NCI-H69 (cell line): ENCODE results near the gene GDAP1L1.

Experiments used
- DNase-seq: peaks from one replicate; lab custom pipeline; 2025; lab: John Stamatoyannopoulos, UW

Gene GDAP1L1

DNA sequence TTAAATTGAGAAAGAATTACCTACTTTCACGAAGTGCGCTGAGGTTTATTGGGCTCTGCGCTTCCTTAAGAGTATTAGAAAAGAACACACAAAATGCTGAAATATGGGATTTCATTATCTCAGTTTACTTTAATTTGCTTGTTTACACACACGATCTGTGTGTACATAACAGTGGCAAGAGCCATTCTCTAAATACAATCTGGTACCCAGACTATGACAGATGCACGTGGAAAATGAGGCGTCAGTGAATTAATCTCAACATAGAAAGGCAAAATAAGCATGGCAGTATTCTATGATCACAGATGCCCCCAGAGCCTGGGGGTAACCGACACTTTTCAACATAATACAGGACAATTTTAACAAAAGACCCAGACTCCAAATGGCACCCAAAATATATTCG lies 55.6 kb downstream of the GDAP1L1 start:
- DNase-seq = no peak

DNA sequence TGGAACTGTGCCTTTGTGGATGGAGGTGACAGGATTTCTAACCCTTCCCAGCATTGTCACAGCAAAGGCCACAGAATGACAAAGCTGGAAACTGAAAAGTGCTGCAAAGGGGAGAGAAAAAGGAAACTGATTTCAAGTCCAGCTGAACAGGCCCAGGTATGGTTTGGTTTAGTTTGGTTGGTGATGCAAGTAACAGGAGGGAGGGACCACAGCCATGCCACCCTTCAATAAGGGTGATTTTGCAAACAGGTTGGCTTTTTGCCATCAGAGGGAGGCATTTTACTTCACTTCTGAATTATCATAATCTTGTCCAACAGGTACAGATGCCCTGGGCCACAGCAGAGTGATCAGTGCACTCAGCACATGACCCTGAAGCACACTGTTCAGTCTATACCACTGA lies 57.3 kb downstream of the GDAP1L1 start:
- DNase-seq = no peak

DNA sequence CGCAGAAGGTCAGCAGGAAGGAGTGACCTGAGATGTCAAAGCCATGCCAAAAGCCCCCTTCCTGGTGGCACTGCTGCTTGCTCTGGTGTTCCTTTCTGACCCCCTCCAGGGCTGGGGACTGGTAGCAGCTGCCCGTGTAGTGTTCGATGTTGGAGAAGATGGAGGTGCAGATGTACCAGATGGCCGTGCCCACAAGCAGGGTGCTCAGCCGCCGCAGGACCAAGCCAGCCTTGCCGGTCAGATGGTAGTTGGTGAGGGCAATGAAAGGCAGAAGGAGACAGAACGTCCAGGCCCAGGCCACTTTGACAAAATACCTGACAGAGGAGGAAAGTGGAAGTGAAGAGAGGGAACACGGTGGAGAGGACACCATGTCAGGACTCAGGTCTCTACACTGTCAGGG lies 59.8 kb downstream of the GDAP1L1 start:
- no peak for DNase-seq

DNA sequence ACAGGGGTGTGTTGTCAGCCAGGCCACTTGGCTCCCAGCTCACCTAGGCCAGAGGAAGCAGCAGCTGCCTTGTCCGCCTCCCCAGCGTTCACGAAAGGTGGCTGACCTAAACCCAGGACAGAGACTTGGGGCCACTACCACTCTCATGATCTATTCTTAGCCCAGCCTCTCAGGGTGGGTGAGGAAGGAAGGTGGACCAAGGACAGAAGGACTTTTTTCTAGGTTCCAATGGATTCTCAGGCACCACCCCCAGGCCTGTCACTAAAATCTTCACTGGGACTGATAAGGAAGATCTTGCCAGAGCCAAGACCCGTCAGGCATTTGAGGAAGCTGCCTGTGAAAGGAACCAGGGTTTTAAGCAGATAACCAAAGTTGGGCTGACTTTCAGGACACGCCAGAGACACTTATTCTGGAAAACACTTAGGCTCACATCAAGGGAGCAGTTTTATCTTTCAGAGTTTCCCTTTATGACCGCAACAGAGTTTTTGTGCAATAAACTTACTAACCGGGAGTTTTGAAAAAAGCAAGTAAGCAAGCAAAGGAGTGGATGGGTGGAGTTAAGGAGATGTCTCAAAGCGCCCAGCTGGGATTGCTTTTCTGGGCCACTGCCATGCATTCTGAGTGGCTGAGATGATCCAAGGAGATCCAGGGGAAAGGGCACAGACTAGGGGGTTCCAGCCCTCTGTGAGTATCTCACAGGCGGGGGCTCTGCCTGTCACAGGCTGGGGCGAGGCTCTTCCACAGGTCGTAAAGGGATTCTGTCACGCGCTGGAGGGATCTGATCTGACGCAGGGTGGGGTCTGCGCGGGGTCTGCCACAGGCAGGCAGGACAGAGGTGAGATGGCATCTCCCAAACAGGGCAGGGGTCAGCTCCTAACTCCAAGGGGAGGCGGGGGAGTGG lies 62.9 kb downstream of the GDAP1L1 start:
- no peak for DNase-seq

- DNase-seq = peak; percentile 91
Measured at GRCh38 chr20:44310664-44311639, 63.8 kb downstream of the GDAP1L1 start, which contains the start of gene FITM2. FITM2 (minus strand) TSS chr20:44311202; CDS start chr20:44311148, 54 bp downstream.

GRCh38 chr20:44314870-44315269 lies 67.8 kb downstream of the GDAP1L1 start:
- no peak for DNase-seq

- DNase-seq = peak; percentile 20
Measured at GRCh38 chr20:44319839-44320422, 72.8 kb downstream of the GDAP1L1 start.

DNA sequence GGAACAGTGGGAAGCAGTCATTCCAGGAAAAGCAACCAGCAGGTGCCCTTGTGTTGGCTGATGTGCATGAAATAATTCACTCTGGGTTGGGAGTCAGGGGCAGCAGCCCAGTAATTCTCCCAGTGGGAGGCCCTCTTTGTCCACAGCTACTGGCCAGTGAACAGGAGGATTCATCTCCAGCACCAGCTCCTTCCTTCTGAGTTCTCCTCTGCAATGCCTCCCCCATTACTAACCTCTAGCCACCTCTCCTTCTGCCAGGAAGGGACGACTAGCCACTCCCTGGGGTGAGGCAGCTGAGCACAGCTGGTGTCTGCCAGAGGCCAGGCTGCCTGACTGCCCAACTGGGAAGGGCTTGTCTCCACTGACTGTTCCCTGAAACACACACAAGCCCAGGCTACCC lies 77.2 kb downstream of the GDAP1L1 start:
- peak; percentile 86 for DNase-seq

DNA sequence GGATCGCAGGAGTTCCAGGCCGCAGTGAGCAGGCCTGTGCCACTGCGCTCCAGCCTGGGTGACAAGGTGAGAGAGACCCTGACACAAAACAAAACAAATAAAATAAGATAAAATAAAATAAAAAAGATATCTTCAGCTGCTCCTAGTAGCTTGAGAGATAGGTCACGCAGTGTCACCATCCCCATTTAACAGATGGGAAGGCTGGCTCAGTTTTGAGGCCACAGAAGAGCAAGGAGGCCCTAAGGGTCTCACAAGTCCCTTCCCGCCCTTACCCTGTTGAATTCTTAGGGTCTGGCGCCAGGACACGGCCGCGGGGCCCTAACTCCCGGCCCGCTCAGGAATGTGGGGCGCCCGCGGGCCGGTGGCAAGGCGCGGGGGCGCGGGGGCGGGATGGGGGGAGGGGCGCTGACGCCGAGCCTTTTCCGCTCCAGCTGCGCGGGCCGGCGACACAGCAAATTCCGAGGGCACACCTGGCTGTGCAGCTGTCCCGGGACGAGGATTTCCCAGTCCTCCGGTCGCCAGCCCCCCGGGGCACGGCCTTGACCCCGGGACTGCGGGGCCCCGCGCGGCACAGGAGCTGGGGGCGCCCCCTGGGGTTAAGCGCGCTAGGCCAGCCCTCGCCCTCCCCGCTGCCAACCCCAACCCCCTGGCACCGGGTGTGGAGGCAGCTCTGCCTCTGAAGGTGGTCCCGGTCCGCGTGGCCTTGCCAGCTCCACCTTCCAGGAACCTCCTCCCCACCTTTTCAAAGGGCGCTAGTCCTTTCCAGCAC lies 79.5 kb downstream of the GDAP1L1 start:
- no peak for DNase-seq

- DNase-seq = peak; percentile 1
Measured at GRCh38 chr20:44327748-44328147, 80.6 kb downstream of the GDAP1L1 start.

DNA sequence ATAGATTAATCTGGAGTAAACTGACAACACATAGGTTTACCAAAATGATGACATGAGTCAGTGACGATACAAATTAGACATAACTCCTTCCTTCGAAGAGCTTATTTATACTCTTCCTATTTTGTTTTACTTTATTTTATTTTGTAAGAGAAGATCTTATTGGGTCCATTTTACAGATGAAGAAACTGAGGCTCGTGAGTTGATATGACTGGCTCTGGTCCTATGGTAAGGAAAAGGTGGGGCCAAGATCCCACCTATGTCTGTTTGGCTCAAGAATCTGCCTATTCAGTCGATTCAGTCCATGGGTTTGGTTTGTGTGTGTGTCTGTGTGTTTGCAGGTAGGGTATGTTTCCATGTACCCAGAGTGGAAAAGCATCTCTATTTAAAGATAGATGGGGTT lies 81.3 kb downstream of the GDAP1L1 start:
- DNase-seq = no peak
